NCI-H2171 treated with DMSO at 0.1 percent for 48 hours (cell line): ENCODE results near the gene PKMYT1.
"Not testable (repeated sequence)": the region's sequence is repeated elsewhere in the genome, so short reads cannot be mapped to it uniquely, and the experiment has no call there.

Source experiments
- DNase-seq: peaks from one replicate; lab custom pipeline; 2025; lab: John Stamatoyannopoulos, UW

Gene PKMYT1

GRCh38 chr16:2933701-2934100, 46.5 kb downstream of the PKMYT1 start:
- DNase-seq: no peak

- no peak for DNase-seq
These were observed 47.1 kb downstream of the PKMYT1 start for GRCh38 chr16:2933136-2933535.

DNA sequence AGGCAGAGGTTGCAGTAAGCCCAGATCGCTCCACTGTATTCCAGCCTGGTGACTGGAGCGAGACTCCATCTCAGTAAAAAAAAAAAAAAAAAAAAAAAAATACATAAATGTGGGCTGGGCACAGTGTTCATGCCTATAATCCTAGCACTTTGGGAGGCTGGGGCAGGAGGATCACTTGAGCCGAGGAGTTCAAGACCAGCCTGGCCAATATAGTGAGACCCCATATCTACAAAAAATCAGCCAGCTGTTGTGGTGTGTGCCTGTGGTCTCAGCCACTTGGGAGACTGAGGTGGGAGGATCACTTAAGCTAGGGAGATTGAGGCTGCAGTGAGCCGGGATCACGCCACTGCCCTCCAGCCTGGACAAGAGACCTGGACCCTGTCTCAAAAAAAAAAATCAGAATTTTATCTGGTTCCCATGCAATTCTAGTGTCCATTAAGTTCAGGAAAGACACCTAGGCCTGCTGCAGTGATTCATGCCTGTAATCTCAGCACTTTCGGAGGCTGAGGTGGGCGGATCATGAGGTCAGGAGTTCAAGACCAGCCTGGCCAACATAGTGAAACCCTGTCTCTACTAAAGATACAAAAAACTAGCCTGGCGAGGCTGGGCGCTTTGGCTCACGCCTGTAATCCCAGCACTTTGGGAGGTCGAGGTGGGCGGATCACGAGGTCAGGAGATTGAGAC, 48.9 kb downstream of the PKMYT1 start:
- DNase-seq: not testable (repeated sequence)

- no peak for DNase-seq
These were observed 50.0 kb downstream of the PKMYT1 start for GRCh38 chr16:2930236-2930635.

DNA sequence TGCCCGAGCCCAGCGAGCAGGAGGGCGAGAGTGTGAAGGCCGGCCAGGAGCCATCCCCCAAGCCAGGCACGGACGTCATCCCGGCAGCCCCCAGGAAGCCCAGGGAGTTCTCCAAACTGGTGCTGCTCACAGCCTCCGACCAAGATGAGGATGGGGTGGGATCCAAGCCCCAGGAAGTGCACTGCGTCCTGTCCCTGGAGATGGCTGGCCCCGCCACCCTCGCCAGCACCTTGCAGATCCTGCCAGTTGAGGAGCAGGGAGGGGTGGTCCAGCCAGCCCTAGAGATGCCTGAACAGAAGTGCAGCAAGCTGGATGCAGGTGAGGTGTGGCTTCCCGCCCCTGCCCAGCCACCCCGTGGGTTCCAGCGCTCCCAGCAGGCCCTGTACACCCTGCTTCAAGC, 50.6 kb downstream of the PKMYT1 start:
- no peak for DNase-seq

DNA sequence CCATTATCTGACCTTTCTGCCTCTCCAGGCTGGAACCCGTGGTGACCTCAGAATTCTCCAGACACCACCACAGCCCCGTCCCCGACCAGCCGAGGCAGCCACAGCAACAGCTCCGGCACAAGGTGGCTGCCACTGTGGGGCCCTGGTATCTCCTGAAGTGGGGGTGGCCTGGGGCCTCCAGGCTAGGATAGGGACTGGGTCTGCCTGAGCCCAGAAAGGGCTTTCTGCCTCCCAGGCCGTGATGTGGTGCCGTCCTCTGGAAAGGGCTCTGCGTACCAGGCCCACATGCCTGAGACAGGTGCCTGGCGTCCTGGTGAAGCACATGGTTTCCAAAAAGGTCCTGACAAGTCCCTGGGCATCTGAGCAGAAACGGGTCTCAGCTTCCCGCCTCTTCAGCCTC, 51.5 kb downstream of the PKMYT1 start:
- DNase-seq: no peak

- not testable (repeated sequence) for DNase-seq
These were observed 52.1 kb downstream of the PKMYT1 start for GRCh38 chr16:2928151-2928550.

DNA sequence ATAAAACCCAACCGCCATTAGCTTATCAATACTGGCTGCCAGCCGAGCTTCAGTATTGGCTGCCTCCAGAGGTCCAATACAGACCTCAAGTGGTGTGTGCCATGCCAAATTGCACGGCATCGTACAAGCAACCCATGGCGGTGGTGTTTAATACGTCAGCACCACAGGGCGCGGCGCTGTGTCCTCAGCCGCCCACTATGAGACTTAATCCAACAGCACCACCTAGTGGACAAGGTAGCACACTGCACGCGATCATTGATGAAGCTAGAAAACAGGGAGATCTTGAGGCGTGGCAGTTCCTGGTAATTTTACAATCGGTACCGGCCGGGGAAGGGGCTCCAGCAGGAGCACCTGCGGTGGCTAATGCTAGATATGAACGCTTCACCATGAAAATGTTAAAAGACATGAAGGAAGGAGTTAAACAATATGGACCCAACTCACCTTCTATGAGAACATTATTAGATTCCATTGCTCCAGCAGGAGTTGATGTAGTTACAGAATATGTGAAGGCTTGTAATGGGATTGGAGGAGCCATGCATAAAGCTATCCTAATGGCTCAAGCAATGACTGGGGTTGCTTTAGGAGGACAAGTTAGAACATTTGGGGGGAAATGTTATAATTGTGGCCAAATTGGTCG, 53.1 kb downstream of the PKMYT1 start:
- DNase-seq: peak; percentile 85

GRCh38 chr16:2926650-2926999, 53.6 kb downstream of the PKMYT1 start:
- DNase-seq: no peak

DNA sequence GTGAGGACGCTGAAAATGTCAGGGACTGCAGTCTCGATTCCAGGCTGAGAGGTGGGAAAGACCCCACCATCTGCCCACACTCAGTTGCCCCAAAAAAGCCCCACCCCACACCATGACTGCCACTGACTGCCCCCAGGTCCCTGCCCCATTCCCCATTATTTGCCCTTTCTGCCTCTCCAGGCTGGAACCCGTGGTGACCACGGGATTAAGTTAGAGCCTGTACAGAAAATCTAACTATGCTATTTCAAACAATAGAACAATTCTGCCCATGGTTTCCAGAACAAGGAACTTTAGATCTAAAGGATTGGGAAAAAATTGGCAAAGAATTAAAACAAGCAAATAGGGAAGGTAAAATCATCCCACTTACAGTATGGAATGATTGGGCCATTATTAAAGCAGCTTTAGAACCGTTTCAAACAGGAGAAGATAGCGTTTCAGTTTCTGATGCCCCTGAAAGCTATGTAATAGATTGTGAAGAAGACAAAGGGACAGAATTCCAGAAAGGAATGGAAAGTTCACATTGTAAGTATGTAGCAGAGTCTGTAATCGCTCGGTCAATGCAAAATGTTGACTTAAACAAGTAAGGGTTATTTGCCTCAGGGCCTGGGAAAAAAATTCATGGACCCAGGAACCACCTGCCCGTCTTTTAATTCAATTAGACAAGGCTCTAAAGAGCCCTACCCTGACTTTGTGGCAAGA, 54.1 kb downstream of the PKMYT1 start:
- DNase-seq: no peak

DNA sequence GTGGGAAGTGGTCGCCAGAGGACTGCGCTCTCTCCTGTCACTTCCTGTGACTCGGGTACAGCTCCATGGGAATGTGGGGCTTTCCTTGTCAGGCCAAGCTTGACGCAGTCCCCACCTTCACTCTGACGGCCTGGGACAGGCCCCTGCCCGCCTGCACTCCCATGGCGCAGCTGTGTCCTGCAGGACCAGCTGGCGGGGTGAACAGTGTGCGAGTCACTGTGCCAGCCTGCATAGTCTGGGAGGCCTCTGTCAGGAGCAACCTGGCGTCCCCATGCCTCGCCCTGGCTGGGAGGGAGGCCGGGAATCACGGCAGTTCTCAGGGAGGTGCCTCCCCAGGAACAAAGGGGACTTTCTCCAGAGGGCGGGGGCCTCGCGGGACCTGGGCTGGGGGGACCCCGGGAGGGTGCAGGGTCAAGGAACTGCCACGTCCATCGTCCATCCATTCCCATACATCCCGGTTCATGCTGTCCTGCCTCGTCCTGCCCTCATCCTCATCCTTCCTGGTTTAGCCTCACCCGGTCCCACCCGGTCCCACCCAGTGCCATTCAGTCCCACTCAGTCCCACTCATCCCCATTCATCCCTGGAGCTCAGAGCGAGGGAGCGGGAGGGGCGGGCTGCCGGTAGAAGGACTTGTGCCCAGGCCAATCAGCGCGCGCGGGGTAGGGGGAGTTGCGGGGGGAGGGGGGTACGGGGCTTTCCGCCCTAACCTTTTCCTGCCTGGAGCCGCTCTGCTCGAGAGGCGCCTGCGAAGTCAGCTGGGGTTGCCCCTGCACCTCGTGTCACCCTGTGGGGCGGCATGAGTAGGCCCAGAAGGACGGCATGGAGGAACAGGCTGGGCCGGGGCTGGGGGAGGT, 55.1 kb downstream of the PKMYT1 start:
- DNase-seq: peak; percentile 41

GRCh38 chr16:2923481-2923880, 56.8 kb downstream of the PKMYT1 start:
- no peak for DNase-seq
